HepG2 (cell line): ENCODE data around the gene CENPK. TPM values are rescaled to one million over a fixed set of nuclear protein-coding genes. Genes with fewer than 3 reads are reported as not detected.

Experiments used
- ATAC-seq: fragments of 200-7000 bp; cut with Tn5 transposase; 3 replicates; pipeline ENCODE4 v1.9.1; 2020; ENCODE audit warnings: mild to moderate bottlenecking, moderate library complexity
- BruUV-seq: library from RNA; stranded (reverse); fragments of 400-500 nt; replicated peaks from 2 replicates; lab custom pipeline; 2021; lab: Mats Ljungman, UMichigan
- CTCF ChIA-PET: fragments of 300-600 bp; formaldehyde crosslinking; extraction: SDS; loops from one replicate; lab custom pipeline; 2021; ENCODE audit warnings: low total read pairs, inconsistent platforms, low intra/inter-chr PET ratio; lab: Yijun Ruan, JAX
- POLR2A ChIA-PET: fragments of 350-600 bp; sonication (Branson Sonifier 250); formaldehyde crosslinking; loops from one replicate; lab custom pipeline; 2020; ENCODE audit warnings: antibody characterized with exemption, inconsistent platforms; lab: Yijun Ruan, JAX
- DNase-seq: peaks from one replicate; pipeline ENCODE4 v3.0.0-alpha.2; 2015; ENCODE audit warnings: low spot score
- FAIRE-seq: peaks from 3 replicates; lab custom pipeline; 2011; peaks lifted over from hg19 to GRCh38; lab: Jason Lieb, UNC
- H2AFZ ChIP-seq: one replicate; pipeline ENCODE4 v1.6.1; 2011; ENCODE audit warnings: low read length, inconsistent platforms
- H3K27ac ChIP-seq: fragments of 300-600 bp; 3 replicates; pipeline ENCODE4 v1.8.0; 2011; ENCODE audit warnings: mixed run types, mild to moderate bottlenecking, mixed read lengths, low read length, inconsistent platforms; ENCODE audit not compliant: insufficient read depth; ENCODE audit errors: extremely low read length
- H3K27me3 ChIP-seq, 2 experiments: fragments of 200-600 bp in 1 of 2; 2 replicates in 1 of 2; 3 replicates in 1 of 2; pipeline versions ENCODE4 v1.6.0 to v1.8.0; 2011; ENCODE audit warnings: low read length in 2 of 2, mild to moderate bottlenecking in 2 of 2, moderate library complexity in 2 of 2, inconsistent platforms in 1 of 2; ENCODE audit not compliant: insufficient read depth in 2 of 2, control insufficient read depth in 1 of 2
- H3K36me3 ChIP-seq, 2 experiments: fragments of 200-600 bp in 1 of 2; replicated peaks in 1 of 2; 2 replicates in 1 of 2; 3 replicates in 1 of 2; pipeline versions ENCODE4 v1.5.1 to v1.8.0; 2011; ENCODE audit warnings: low read length in 2 of 2, inconsistent platforms in 1 of 2; ENCODE audit not compliant: insufficient read depth in 2 of 2, control insufficient read depth in 1 of 2
- H3K4me1 ChIP-seq: 2 replicates; pipeline ENCODE4 v1.5.1; 2012; ENCODE audit warnings: low read length, inconsistent platforms; ENCODE audit not compliant: insufficient read depth
- H3K4me2 ChIP-seq: 2 replicates; pipeline ENCODE4 v1.6.0; 2011; ENCODE audit warnings: low read depth, low read length, inconsistent platforms
- H3K4me3 ChIP-seq, 3 experiments: fragments of 200-600 bp in 1 of 3; sonication (generic), shearing (Covaris generic) in 1 of 3; replicated peaks in 1 of 3; 2 replicates each; pipeline ENCODE4 v1.5.1; 2011 to 2016; ENCODE audit warnings: low read length in 3 of 3, inconsistent platforms in 2 of 3, low read depth in 2 of 3, mild to moderate bottlenecking in 2 of 3, control low read depth in 1 of 3, mixed read lengths in 1 of 3; ENCODE audit not compliant: insufficient read depth in 1 of 3
- H3K79me2 ChIP-seq: one replicate; pipeline ENCODE4 v1.6.1; 2011; ENCODE audit warnings: low read length, inconsistent platforms; ENCODE audit not compliant: insufficient read depth
- H3K9ac ChIP-seq: 2 replicates; pipeline ENCODE4 v1.6.0; 2011; ENCODE audit warnings: mild to moderate bottlenecking, low read depth, low read length, inconsistent platforms; ENCODE audit not compliant: insufficient read depth
- H3K9me3 ChIP-seq: 2 replicates; pipeline ENCODE4 v1.5.1; 2012; ENCODE audit warnings: mild to moderate bottlenecking, low read length
- H4K20me1 ChIP-seq: 2 replicates; pipeline ENCODE4 v1.6.0; 2011; ENCODE audit warnings: inconsistent platforms, mild to moderate bottlenecking, low read length, moderate library complexity; ENCODE audit not compliant: insufficient read depth
- ATF4 ChIP-seq, 2 experiments: fragments of 450-650 bp in 1 of 2; sonication (generic) in 1 of 2; formaldehyde crosslinking; IDR thresholded peaks; 2 replicates each; pipeline versions ENCODE4 v1.5.0 to v1.8.0; 2020 to 2022; ENCODE audit warnings: mild to moderate bottlenecking in 1 of 2, missing genetic modification reagents in 1 of 2
- FOXC1 ChIP-seq: sonication (generic); formaldehyde crosslinking; IDR thresholded peaks from 2 replicates; pipeline ENCODE4 v1.8.0; 2022; ENCODE audit warnings: mild to moderate bottlenecking, missing genetic modification reagents, borderline replicate concordance
- FOXO4 ChIP-seq: sonication (generic); formaldehyde crosslinking; conservative IDR thresholded peaks from 2 replicates; pipeline ENCODE4 v1.8.1; 2023; ENCODE audit warnings: missing genetic modification reagents
- HOMEZ ChIP-seq: IDR thresholded peaks from 2 replicates; pipeline ENCODE4 v1.6.1; 2016; ENCODE audit warnings: low read depth
- KLF13 ChIP-seq: sonication (generic); formaldehyde crosslinking; IDR thresholded peaks from 2 replicates; pipeline ENCODE4 v1.4.0; 2020; ENCODE audit warnings: mild to moderate bottlenecking, missing genetic modification reagents
- NFIC ChIP-seq: IDR thresholded peaks from 2 replicates; pipeline ENCODE4 v1.6.1; 2012; ENCODE audit warnings: mild to moderate bottlenecking, low read length, inconsistent platforms
- NR2F2 ChIP-seq: IDR thresholded peaks from 2 replicates; pipeline ENCODE4 v1.6.1; 2012; ENCODE audit warnings: low read depth, inconsistent platforms, borderline replicate concordance
- PPARG ChIP-seq: conservative IDR thresholded peaks from 2 replicates; pipeline ENCODE4 v1.6.1; 2016; ENCODE audit warnings: missing biosample characterization, missing genetic modification reagents
- TEAD2 ChIP-seq: sonication (generic); formaldehyde crosslinking; IDR thresholded peaks from 2 replicates; pipeline ENCODE4 v1.9.0; 2021; ENCODE audit warnings: missing genetic modification reagents
- U2AF1 ChIP-seq: fragments of 200-400 bp; formaldehyde crosslinking; optimal IDR thresholded peaks from 2 replicates; pipeline ENCODE3; 2017; ENCODE audit warnings: mild to moderate bottlenecking, low read depth, low read length
- ZNF12 ChIP-seq: sonication (generic); formaldehyde crosslinking; IDR thresholded peaks from 2 replicates; pipeline ENCODE4 v1.5.0; 2020; ENCODE audit warnings: missing genetic modification reagents
- ZNF326 ChIP-seq: sonication (generic); formaldehyde crosslinking; IDR thresholded peaks from 2 replicates; pipeline ENCODE4 v1.4.0; 2020; ENCODE audit warnings: missing genetic modification reagents, borderline replicate concordance
- WGBS: methylation state at CpG from one replicate; pipeline ENCODE4 v1.1.6; 2017; ENCODE audit warnings: low lambda C conversion rate; 5-methylcytosine and 5-hydroxymethylcytosine counted together
- in situ Hi-C: cut with HindIII; loops from 2 replicates; pipeline ENCODE4 v1.10.0; 2017; ENCODE audit warnings: low pct_unique_long_range_greater_than_20kb; ENCODE audit not compliant: extremely low pct_ligation_motif_present
- intact Hi-C: fragments of 100-400 bp; cut with micrococcal nuclease; formaldehyde crosslinking; loops from one replicate; pipeline ENCODE4 v1.10.0; 2022; ENCODE audit not compliant: unreplicated experiment
- polyA plus RNA-seq, 8 experiments: library from polyadenylated mRNA; depleted of rRNA in 3 of 8; stranded (reverse) in 7 of 8; unstranded in 1 of 8; fragments of >200 nt; fragmentation: Illumina TruSeq in 4 of 8; extraction: Trizol in 4 of 8; gene quantifications; 2 replicates each; pipeline versions ENCODE4 v1.2.1 to v1.2.3, GENCODE V29; 2011 to 2016; ENCODE audit warnings: low read depth in 4 of 8, missing spikeins in 1 of 8, mixed read lengths in 1 of 8; ENCODE audit not compliant: insufficient read depth in 1 of 8
- total RNA-seq, 5 experiments: library from RNA; depleted of rRNA; stranded (reverse); fragments of >200 nt; fragmentation: Illumina TruSeq; extraction: Trizol; gene quantifications; 2 replicates each; pipeline ENCODE4 v1.2.3, GENCODE V29; 2016; ENCODE audit warnings: low read depth in 1 of 5
- TF ChIP-seq, protein P1 (sequence below): sonication (generic); formaldehyde crosslinking; IDR thresholded peaks from 2 replicates; pipeline ENCODE4 v1.4.0; 2020; ENCODE audit warnings: missing genetic modification reagents
- TF ChIP-seq, protein P2 (sequence below): IDR thresholded peaks from 2 replicates; pipeline ENCODE4 v1.6.1; 2016; ENCODE audit warnings: missing biosample characterization, missing genetic modification reagents, low read depth
- TF ChIP-seq, protein P3 (sequence below): sonication (generic); formaldehyde crosslinking; IDR thresholded peaks from 2 replicates; pipeline ENCODE4 v1.5.0; 2020; ENCODE audit warnings: mild to moderate bottlenecking, missing genetic modification reagents, borderline replicate concordance

CENPK gene
- total and polyA plus RNA-seq, 2 of the 13 experiments (the other 11 are each of a cell fraction or from before 2014, with no cell fraction given) = 14.3 to 54.4 TPM

DNA sequence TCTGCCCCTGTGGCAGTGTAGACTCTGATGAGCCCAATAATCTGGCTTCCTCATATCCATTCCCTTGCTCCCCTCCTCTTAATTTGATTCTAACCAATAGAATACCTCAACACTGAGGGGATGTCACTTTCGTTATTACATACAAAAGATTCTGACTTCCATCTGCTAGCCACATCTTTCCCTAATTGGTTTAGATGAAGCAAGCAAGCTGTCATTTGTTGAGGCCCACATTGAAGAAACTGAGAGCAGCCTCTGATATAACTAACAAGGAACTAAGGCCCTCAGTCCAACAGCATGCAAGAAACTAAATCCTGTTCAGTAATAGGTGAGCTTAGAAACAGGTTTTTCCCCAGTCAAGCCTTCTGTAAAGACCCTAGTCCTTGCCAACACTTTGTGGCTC, 87.1 kb downstream of the CENPK start (continued):
- TF ChIP-seq FOXO4 (CRISPR knock-in tag) (no peak), HOMEZ (CRISPR knock-in tag) (no peak), KLF13 (CRISPR knock-in tag) (no peak), NFIC (no peak), ZNF326 (CRISPR knock-in tag) (no peak)
- TF ChIP-seq, protein P1, sequence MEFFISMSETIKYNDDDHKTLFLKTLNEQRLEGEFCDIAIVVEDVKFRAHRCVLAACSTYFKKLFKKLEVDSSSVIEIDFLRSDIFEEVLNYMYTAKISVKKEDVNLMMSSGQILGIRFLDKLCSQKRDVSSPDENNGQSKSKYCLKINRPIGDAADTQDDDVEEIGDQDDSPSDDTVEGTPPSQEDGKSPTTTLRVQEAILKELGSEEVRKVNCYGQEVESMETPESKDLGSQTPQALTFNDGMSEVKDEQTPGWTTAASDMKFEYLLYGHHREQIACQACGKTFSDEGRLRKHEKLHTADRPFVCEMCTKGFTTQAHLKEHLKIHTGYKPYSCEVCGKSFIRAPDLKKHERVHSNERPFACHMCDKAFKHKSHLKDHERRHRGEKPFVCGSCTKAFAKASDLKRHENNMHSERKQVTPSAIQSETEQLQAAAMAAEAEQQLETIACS (CRISPR knock-in tag) = no peak
- TF ChIP-seq, protein P2, sequence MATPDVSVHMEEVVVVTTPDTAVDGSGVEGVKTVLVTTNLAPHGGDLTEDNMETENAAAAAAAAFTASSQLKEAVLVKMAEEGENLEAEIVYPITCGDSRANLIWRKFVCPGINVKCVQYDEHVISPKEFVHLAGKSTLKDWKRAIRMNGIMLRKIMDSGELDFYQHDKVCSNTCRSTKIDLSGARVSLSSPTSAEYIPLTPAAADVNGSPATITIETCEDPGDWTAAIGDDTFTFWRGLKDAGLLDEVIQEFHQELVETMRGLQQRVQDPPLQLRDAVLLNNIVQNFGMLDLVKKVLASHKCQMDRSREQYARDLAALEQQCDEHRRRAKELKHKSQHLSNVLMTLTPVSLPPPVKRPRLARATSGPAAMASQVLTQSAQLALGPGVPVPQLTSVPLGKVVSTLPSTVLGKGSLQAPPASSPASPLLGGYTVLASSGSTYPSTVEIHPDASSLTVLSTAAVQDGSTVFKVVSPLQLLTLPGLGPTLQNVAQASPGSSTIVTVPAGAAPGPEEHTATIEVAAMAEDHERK = no peak

GRCh38 chr5:65475336-65475735, 87.6 kb downstream of the CENPK start:
- no peak for FAIRE-seq
- intact Hi-C loops (no loop called here), in situ Hi-C loops (loop anchor here (25.0 kb wide), 2 partner anchors 513 to 838 kb away; no protein-coding TSS in a partner anchor)
- TF ChIP-seq ZNF12 (CRISPR knock-in tag) (no peak), PPARG (CRISPR knock-in tag) (no peak), ATF4 (CRISPR knock-in tag; IDR thresholded peaks at IDR 0.05) (no peak), FOXC1 (CRISPR knock-in tag) (no peak), U2AF1 (no peak), NR2F2 (no peak), TEAD2 (no peak)
- TF ChIP-seq, protein P3, sequence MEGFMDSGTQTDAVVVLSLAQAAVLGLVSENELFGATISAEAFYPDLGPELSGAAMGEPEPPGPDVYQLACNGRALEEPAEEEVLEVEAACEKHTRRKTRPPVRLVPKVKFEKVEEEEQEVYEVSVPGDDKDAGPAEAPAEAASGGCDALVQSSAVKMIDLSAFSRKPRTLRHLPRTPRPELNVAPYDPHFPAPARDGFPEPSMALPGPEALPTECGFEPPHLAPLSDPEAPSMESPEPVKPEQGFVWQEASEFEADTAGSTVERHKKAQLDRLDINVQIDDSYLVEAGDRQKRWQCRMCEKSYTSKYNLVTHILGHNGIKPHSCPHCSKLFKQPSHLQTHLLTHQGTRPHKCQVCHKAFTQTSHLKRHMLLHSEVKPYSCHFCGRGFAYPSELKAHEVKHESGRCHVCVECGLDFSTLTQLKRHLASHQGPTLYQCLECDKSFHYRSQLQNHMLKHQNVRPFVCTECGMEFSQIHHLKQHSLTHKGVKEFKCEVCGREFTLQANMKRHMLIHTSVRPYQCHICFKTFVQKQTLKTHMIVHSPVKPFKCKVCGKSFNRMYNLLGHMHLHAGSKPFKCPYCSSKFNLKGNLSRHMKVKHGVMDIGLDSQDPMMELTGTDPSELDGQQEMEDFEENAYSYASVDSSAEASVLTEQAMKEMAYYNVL (CRISPR knock-in tag) = no peak

More at GRCh38 chr5:65475336-65475735, 87.6 kb downstream of the CENPK start:
- Histone ChIP-seq H2AFZ (no peak overlapping the region), H3K4me1 (peaks cover 9% of the 10 kb centered on the region), H3K9me3 (no peaks in the 10 kb centered on the region), H3K36me3 (no peaks in the 10 kb centered on the region), H3K4me3 (no peak overlapping the region), H3K4me2 (no peak overlapping the region), H3K27me3 (no peaks in the 10 kb centered on the region), H3K79me2 (no peaks in the 10 kb centered on the region), H3K9ac (no peak overlapping the region), H3K27ac (no peak overlapping the region), H4K20me1 (no peaks in the 10 kb centered on the region)
- ChIA-PET POLR2A (no interaction called here), CTCF (no interaction called here)
- ATAC-seq = no peak
- BruUV-seq = no TSS peak
- DNase-seq = no peak
- 93% methylated on average over 4 of the region's 4 CpGs for WGBS
